K562 (cell line): ENCODE data around the gene BSDC1.

Experiments used
- CBX3 ChIP-seq, 2 experiments: IDR thresholded peaks; 1 replicate in 1 of 2; 2 replicates in 1 of 2; pipeline ENCODE4 v1.6.1; 2012; ENCODE audit warnings: inconsistent platforms in 2 of 2, low read length in 2 of 2, borderline replicate concordance in 1 of 2, control low read depth in 1 of 2
- CTCF ChIP-seq, 3 experiments: IDR thresholded peaks in 2 of 3; conservative IDR thresholded peaks in 1 of 3; 2 replicates each; pipeline ENCODE4 v1.5.1; 2011 to 2012; ENCODE audit warnings: low read length in 3 of 3, mild to moderate bottlenecking in 3 of 3, control low read depth in 2 of 3, improper control_type of control experiment in 1 of 3, inconsistent platforms in 1 of 3, low read depth in 1 of 3, mixed read lengths in 1 of 3, moderate library complexity in 1 of 3; ENCODE audit not compliant: insufficient read depth in 2 of 3
- HDGF ChIP-seq: fragments of 450-650 bp; IDR thresholded peaks from 2 replicates; pipeline ENCODE4 v1.6.1; 2016
- MAZ ChIP-seq, 2 experiments: fragments of 450-650 bp in 1 of 2; sonication (generic) in 1 of 2; formaldehyde crosslinking; IDR thresholded peaks in 1 of 2; conservative IDR thresholded peaks in 1 of 2; 2 replicates each; pipeline versions ENCODE4 v1.4.0 to v1.5.0; 2020; ENCODE audit warnings: mild to moderate bottlenecking in 1 of 2, missing genetic modification reagents in 1 of 2
- POLR2A ChIP-seq: fragments of 450-650 bp; conservative IDR thresholded peaks from 2 replicates; pipeline ENCODE4 v1.6.1; 2016
- SETDB1 ChIP-seq: IDR thresholded peaks from one replicate; pipeline ENCODE4 v1.6.1; 2012; ENCODE audit warnings: low read length, control low read depth, inconsistent platforms
- TCF7L2 ChIP-seq: fragments of 150-350 bp; IDR thresholded peaks from 2 replicates; pipeline ENCODE4 v1.6.1; 2016; ENCODE audit warnings: low read depth, mild to moderate bottlenecking, low read length, moderate library complexity

DNA sequence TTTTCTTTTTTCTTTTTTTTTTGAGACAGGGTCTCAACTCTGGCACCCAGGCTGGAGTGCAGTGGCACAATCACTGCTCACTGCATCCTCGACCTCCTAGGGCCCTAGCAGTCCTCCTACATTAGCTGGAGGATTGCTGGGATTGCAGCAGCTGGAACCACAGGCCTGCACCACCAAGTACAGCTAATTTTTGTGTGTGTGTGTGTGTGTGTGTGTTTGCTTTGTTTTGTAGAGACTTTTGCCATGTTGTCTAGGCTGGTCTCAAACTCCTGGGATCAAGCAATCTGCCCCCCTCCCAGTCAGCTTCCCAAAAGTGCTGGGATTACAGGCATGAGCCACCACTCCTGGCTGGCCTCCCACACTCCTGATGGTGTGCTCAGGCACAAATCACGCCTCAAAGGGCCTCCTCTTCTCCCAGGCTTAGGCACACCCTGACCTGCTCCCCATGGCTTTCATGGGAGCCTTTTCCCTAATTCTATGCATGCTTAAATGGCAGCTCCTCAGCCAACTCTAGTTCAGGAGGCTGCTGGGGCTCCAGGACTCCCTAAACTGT is 41.3 kb downstream of the BSDC1 start:
- TF ChIP-seq POLR2A: no peak
- TF ChIP-seq HDGF: no peak
- no peak for TF ChIP-seq CBX3 (IDR thresholded peaks at IDR 0.05; ENCODE audit: borderline replicate concordance in 1 of 2, low read length in 2 of 2)
- TF ChIP-seq SETDB1: no peak
- TF ChIP-seq CTCF (IDR thresholded peaks at IDR 0.05 in 2 of 3, conservative IDR thresholded peaks at IDR 0.05 in 1 of 3; ENCODE audit: insufficient read depth in 2 of 3, low read depth in 1 of 3, low read length in 3 of 3): no peak
- no peak for TF ChIP-seq TCF7L2
- TF ChIP-seq MAZ (CRISPR knock-in tag; conservative IDR thresholded peaks at IDR 0.05 in 1 of 2, IDR thresholded peaks at IDR 0.05 in 1 of 2): no peak
